Lung microvascular endothelial cell (primary cell): ENCODE measurements around the gene RGS2. TPM values are rescaled to one million over a fixed set of nuclear protein-coding genes. Genes with fewer than 3 reads are reported as not detected.

Experiments
- DNase-seq, 2 donors: peaks; one replicate each; pipeline versions ENCODE4 v3.0.0 to v3.0.0-alpha.2; 2010; ENCODE audit warnings: low read depth in 2 of 2
- total RNA-seq: library from RNA; depleted of rRNA; stranded (reverse); fragments of >200 nt; gene quantifications from 2 replicates; pipeline ENCODE4 v1.2.1, GENCODE V29; 2014

The RGS2 gene, protein sequence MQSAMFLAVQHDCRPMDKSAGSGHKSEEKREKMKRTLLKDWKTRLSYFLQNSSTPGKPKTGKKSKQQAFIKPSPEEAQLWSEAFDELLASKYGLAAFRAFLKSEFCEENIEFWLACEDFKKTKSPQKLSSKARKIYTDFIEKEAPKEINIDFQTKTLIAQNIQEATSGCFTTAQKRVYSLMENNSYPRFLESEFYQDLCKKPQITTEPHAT
- 3.9 and 9.5 TPM in 2 replicates for total RNA-seq

DNA sequence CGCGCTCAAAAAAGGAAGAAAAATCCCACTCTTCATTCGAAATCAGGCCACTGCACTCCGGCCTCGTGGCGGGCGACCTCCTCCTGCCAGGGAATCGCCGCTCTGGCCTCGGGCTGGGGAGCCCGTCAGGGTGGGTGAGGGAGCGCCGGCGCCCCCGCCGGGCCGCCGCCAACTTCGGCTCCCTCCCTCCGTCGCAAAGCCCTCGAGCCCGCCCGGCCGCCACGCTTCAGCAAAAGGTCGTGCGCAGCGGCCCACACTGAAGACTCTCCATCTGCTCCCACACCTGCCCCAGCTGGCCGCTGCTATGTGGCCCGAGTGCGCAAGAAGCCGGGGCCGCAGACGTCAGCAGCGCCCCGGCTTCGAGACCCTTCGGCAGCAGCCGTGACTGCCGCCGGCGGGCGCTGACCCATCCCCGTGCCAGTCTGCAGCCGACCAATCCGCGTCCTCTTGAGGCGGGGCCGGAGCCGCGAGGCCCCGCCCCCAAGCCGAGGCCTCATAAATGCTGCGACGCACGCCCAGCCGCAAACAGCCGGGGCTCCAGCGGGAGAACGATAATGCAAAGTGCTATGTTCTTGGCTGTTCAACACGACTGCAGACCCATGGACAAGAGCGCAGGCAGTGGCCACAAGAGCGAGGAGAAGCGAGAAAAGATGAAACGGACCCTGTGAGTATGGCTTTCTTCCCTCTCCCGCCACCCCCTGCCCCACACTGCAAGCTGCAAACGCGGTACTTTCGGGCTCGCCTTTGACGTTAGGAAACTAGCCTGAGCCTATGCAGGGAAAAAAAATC is at the start of gene RGS2:
TSS of gene RGS2 (plus strand) at position 522 of the 789 bp plus-strand sequence. CDS start at position 555, 33 bp downstream.
- peak; percentile 94 to 95 for DNase-seq

GRCh38 chr1:192759104-192759503 is 49.7 kb upstream of the RGS2 start:
- DNase-seq: no peak

DNA sequence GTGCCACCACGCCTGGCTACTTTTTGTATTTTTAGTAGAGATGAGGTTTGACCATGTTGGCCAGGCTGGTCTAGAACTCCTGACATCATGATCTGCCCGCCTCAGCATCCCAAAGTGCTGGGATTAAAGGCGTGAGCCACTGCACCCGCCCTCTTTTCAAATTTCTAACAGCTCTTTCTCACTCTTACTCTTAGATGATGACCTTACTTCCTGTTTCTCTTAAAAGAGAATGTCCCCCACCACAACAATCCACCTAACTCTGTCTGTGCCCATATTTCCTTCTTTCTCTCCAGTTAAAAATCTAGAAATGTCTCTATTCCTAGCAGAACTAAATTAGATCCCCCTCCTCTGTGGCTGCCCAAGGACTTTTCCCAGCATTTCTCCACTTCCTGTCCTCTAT is 46.6 kb upstream of the RGS2 start:
- no peak for DNase-seq

- DNase-seq: no peak
Measured at GRCh38 chr1:192763243-192763642, 45.6 kb upstream of the RGS2 start.

GRCh38 chr1:192763756-192764155 is 45.1 kb upstream of the RGS2 start:
- no peak for DNase-seq

DNA sequence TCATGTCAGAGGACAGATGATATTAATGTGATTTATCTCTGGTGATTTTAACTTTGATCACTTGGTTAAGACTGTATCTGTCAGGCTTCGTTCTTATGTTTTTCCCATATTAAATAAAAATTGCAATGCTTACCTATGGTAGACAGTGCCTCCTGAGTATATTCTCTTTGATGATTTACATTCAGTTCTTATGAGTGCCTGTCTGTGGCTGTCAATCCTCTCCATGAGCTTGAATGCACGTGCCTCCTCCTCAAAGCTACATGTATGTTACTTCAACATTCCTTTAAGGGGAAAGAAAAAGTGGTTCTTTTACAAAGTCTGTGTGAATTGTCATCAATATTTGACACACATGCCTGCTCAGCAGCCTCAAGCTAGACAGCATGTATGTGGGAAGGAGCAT is 44.2 kb upstream of the RGS2 start:
- DNase-seq: no peak

GRCh38 chr1:192766009-192766625 is 42.7 kb upstream of the RGS2 start:
- no peak for DNase-seq

DNA sequence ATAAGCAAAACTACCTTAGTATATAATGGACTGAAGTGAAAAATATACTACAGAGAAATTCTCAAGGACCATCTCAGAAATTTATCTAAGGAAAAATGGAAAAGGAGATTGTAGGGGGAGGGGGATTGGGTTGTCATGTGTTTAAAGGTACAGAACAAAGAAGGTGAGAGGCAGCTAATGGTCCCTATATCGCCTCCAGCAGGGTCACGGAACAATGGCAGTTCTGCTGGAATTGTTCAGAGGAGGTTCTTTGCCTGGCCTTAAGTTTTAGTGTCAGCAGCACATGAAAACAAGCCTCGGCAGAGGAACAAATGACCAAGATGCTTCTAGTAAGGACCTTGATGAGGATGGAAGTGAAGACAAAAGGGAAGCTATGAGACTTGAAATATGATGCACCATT is 42.0 kb upstream of the RGS2 start:
- DNase-seq: no peak

- DNase-seq: no peak
Measured at GRCh38 chr1:192767798-192768197, 41.0 kb upstream of the RGS2 start.

GRCh38 chr1:192768463-192768862 is 40.4 kb upstream of the RGS2 start:
- DNase-seq: no peak

DNA sequence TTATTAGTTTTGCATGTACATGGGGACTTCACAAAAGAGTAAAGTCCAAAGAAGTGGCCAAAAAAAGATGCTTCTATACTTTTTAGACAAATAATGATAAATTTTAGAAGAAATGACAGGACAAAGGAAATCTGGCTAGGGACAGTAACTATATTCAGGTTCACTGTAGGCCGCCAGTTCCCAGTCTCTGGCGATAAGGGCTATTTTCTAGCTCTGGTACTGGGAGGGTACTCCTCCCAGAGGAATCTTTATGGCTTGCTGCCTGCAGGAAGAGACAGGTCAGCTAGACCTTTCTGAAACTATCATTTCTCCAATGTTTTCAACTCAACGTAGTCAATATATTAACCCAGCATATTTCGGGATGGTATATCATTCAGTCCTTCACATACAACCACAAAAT is 37.5 kb upstream of the RGS2 start:
- no peak for DNase-seq

DNA sequence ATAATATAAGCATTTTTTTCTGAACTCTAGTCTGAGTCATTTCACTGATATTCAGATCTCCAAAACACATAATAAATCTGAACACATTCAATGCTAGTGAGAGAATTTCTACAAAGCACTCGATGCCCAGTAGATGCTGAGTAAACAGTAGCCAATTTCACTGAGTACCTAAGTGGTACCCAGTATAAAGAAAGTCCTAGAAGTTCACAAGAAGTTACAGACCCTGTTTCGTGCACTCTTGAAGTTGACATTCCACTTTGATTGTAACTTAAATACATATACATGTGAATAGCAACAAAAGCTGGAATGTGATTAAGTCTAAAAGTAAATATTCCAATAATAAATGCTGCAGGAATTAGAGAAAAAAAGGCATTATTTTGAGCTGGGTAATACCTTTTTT is 33.2 kb upstream of the RGS2 start:
- no peak for DNase-seq

GRCh38 chr1:192776206-192776605 is 32.6 kb upstream of the RGS2 start:
- DNase-seq: no peak

DNA sequence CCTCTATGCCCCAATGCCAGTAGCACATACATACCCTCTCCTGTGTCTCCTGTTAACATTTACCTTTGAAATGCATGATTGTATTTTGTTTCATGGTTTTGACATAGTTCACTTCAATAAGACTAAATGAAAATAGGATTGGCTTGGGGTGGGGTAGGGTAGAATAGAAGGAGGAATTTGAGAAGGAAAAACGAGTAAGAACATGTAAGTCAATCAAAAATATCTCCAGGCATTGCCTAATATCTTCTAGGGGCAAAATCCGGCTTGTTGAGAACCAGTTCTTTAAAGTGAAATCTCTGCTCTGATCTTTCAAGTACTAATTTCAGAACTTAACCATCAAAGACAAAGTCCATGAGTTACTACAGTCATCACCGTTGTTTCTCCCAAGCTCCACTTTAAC is 31.8 kb upstream of the RGS2 start:
- no peak for DNase-seq

DNA sequence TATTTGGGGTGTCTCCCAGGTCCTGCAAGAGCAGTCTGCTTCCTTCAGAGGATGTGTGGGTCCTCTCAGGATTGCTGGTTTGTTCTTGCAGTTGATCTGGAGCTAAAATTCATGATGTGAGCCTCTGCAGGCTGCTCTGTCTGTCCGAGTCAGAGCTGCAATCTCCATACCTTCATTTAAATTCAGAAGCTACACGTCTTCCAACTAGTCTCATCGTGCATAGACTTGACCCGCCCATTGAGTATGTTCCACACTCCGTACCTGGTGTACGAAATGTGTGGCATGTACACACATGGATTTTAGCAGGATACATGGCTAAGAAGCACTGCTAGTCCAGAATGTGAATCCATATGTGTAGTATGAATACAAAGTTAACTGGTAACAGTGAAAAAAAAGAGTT is 25.0 kb upstream of the RGS2 start:
- no peak for DNase-seq

GRCh38 chr1:192784397-192784796 is 24.4 kb upstream of the RGS2 start:
- no peak for DNase-seq

DNA sequence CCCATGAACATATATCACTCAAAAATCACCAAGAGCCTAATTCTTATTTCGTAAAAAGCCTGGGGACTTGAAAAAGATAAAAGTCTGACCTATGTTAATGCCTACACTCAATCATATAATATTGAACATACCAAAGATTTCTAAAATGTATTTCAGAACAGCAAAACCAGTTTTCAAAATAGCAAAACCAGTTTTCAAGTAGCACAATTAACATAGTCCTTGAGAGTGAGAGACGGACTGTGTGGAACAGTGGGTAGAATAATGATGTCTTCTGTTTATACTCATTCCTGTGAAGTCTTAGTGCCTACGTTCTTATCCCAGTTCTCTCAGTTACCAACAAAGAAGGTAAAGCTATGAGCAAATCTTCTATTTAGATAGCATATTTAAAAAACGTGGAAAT is 22.3 kb upstream of the RGS2 start:
- no peak for DNase-seq

DNA sequence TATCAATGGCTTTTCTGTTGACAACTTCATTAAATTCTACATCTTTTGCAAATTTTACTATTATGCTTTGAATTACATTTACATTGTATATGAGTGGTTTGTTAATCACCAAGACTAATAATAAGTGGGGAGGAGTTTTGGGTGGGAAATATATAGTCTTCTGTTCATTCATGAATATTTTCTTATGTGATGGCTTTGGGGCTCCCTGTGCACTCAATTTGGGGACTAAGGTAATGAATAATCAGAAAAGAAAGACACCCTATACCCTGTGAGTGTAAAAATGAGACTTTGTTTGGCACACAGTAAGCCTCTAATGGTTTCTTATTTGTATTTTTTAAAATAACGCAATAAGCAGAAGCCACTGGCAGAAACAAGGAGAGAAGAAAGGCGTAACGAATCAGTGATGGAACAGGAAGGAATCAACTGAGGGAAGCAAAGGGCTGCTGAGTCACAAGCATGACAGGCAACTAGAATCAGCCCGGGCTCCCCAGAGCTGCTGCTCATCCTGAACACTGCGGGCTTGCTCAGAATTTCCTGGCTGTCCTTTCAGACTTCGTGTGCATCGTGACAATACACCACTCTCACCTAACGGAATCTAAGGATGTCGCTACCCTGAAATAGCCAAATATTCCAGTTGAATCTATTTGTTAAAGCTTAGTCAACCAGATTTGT is 20.8 kb upstream of the RGS2 start:
- peak; percentile 48 to 66 for DNase-seq

DNA sequence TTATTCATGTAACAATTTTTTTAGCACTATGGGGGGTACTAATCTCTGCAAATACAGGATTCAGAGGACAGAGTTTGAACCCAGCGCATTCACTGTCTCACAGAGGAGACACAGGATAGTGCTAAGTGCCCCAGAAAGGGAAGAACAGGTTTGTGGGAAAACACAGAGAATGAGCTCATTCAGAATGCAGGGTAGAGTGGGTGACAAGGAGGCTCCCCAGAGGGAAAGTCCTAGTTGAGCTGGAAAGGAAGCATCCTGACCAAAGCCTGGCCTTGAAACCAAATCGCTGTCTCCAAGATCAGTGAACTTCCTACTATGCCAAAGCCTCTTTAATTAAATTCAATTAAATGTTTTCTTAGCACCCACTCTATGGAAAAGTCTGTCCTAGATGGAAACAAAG is 19.0 kb upstream of the RGS2 start:
- DNase-seq: no peak

GRCh38 chr1:192792628-192793027 is 16.2 kb upstream of the RGS2 start:
- no peak for DNase-seq

DNA sequence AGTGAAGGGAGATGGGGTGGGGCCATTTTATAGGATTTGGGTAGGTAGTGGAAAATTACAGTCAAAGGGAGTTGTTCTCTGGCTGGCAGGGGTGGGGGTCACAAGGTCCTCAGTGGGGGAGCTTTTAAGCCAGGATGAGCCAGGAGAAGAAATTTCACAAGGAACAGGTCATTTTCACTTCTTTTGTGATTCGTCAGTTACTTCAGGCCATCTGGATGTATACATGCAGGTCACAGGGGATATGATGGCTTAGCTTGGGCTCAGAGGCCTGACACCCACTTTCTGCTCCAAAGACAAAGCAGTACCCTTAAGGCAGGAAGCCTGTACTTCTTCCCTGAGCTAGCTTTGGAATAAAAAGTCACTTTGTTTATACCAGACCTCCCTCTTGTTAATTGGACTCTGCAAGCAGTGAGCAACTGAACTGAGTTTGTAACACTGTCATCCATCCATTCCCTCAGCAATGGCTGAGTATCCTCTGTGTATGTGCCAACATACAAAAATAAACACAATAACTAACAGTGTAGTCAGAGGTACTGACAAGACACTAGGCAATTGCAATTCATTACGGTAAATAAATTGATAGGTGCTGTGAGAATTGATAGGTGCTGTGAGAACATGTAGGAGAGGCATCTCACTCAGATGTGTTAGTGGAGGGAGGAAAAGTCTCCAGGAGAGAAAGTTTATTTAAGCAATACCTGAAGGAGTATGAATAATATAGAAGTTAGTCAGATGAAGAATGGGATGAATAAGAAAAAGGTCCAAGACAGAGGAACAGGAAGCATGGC is 14.7 kb upstream of the RGS2 start:
- no peak for DNase-seq

DNA sequence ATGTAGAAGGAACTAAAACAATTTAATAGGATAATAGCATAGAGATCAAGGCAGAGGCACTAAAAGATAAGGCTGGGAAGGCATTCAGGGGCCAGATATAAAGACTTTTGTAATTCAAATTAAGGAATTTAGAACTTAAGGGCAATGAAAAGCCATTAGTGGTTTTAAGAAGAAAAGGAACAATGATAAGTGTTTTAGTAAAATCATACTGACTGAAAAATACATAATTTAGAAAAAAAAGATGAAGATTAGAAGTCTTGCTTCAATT is 14.1 kb upstream of the RGS2 start:
- no peak for DNase-seq
